Calu3 (cell line): ENCODE results near the gene CAMSAP1. TPM values are rescaled to one million over a fixed set of nuclear protein-coding genes. Genes with fewer than 3 reads are reported as not detected.
"Not testable (repeated sequence)": the region's sequence is repeated elsewhere in the genome, so short reads cannot be mapped to it uniquely, and the experiment has no call there.

ENCODE experiments used
- BruUV-seq: library from RNA; stranded (reverse); fragments of 400-500 nt; replicated peaks from 2 replicates; lab custom pipeline; 2021; lab: Mats Ljungman, UMichigan
- CTCF ChIA-PET: fragments of 300-600 bp; sonication (Branson Sonifier 250); formaldehyde crosslinking; loops from one replicate; lab custom pipeline; 2022; ENCODE audit warnings: antibody characterized with exemption; lab: Charles Lee
- DNase-seq: peaks from one replicate; pipeline ENCODE4 v3.0.0; 2022
- H3K27ac Mint-ChIP-seq: one replicate; pipeline ENCODE4 v1.8.0; 2022; ENCODE audit warnings: mixed read lengths; ENCODE audit not compliant: unreplicated experiment
- H3K27me3 Mint-ChIP-seq: one replicate; pipeline ENCODE4 v1.8.0; 2022; ENCODE audit warnings: mixed read lengths; ENCODE audit not compliant: unreplicated experiment
- H3K36me3 Mint-ChIP-seq: one replicate; pipeline ENCODE4 v1.8.0; 2022; ENCODE audit warnings: mild to moderate bottlenecking, moderate library complexity, mixed read lengths; ENCODE audit not compliant: insufficient read depth, unreplicated experiment
- H3K4me1 Mint-ChIP-seq: one replicate; pipeline ENCODE4 v1.8.0; 2022; ENCODE audit warnings: mild to moderate bottlenecking, low read depth, mixed read lengths; ENCODE audit not compliant: unreplicated experiment
- H3K4me3 Mint-ChIP-seq: one replicate; pipeline ENCODE4 v1.8.0; 2022; ENCODE audit warnings: mild to moderate bottlenecking, low read depth, moderate library complexity, mixed read lengths; ENCODE audit not compliant: unreplicated experiment
- H3K9me3 Mint-ChIP-seq: one replicate; pipeline ENCODE4 v1.8.0; 2022; ENCODE audit warnings: low read depth, mixed read lengths; ENCODE audit not compliant: unreplicated experiment
- intact Hi-C: fragments of 100-400 bp; cut with micrococcal nuclease; formaldehyde crosslinking; loops from one replicate; pipeline ENCODE4 v1.10.0; 2022; ENCODE audit not compliant: unreplicated experiment
- total RNA-seq: library from RNA; stranded (reverse); gene quantifications from 2 replicates; pipeline ENCODE4 v1.2.3, GENCODE V29; 2022
- TF ChIP-seq, protein P1 (sequence below): fragments of 200-600 bp; IDR thresholded peaks from one replicate; pipeline ENCODE4 v1.8.0; 2022; ENCODE audit warnings: antibody characterized with exemption; ENCODE audit not compliant: unreplicated experiment

CAMSAP1 gene
- total RNA-seq, 1 experiment from 2014 or later: 28.1 TPM

DNA sequence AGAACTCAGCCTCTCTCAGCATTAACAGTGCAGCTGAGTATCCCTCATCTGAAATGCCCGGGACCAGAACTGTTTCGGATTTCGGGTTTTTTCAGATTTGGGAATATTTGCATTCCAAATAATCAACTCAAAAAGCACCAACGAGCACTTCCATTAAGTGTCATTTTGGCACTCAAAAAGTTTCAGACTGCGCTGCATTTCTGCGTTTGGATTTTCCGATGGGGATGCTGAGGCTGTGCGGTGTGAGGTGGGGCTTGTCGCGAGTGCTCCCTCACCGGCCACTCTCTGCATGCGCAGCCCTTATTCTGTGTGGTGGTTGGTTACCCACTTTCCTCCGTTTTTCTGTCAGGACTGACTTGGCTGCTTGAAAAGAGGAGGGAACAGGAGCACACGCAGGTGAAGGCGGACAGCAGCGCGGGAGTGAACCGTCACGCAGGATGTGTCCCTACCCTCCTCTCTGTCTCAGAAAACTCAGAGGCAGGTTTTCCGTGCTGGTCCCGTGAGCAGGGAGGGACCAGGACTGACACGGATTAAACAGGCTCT lies 45.4 kb upstream of the CAMSAP1 start:
- no peaks in the 10 kb centered on the region for H3K4me1 Mint-ChIP-seq
- no peak for DNase-seq
- BruUV-seq: no TSS peak
- H3K4me3 Mint-ChIP-seq: no peak overlapping the region
- peaks cover 6% of the 10 kb centered on the region for H3K36me3 Mint-ChIP-seq
- no peaks in the 10 kb centered on the region for H3K9me3 Mint-ChIP-seq
- H3K27ac Mint-ChIP-seq: no peak overlapping the region
- no peaks in the 10 kb centered on the region for H3K27me3 Mint-ChIP-seq
- intact Hi-C loops: no loop called here
- TF ChIP-seq, protein P1, sequence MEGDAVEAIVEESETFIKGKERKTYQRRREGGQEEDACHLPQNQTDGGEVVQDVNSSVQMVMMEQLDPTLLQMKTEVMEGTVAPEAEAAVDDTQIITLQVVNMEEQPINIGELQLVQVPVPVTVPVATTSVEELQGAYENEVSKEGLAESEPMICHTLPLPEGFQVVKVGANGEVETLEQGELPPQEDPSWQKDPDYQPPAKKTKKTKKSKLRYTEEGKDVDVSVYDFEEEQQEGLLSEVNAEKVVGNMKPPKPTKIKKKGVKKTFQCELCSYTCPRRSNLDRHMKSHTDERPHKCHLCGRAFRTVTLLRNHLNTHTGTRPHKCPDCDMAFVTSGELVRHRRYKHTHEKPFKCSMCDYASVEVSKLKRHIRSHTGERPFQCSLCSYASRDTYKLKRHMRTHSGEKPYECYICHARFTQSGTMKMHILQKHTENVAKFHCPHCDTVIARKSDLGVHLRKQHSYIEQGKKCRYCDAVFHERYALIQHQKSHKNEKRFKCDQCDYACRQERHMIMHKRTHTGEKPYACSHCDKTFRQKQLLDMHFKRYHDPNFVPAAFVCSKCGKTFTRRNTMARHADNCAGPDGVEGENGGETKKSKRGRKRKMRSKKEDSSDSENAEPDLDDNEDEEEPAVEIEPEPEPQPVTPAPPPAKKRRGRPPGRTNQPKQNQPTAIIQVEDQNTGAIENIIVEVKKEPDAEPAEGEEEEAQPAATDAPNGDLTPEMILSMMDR: no peak
- CTCF ChIA-PET: no interaction called here

DNA sequence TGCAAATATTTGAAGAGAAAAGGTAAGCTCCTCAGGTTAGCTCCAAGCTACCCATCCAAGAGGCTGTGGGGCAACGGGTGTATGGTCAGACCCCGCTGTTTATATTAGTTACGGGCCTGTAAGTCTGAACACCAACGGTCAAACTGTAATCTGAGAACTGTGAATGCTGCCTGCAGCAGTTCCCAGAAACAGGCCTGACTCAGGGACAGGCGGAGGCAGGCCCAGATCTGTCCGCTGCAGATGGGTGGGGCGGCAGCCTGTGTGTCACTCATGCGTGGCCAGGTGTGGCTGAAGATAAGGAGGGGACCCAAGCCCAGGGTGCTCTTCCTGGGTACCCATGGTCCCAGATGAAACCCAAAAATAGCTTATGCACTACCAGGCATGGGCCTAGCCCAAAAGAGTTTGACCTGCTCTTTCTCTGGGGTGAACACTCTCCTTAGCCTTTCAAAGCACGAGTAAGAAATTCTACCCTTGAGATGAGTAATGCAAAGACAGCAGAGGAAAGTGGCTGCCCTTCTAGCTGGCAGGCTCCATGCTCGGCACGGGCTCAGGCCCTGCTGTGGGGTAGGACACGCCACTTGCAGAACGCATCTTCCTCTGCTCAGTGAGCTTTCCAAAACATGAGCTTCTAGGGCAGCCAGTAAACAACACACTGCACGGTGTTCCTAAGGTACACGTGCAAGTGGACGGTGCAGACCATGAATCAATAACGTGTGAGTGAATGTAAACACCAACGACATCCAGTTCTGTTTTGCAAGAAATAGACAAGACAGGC lies 44.7 kb upstream of the CAMSAP1 start:
- Mint-ChIP-seq H3K27me3 (no peaks in the 10 kb centered on the region), H3K9me3 (no peaks in the 10 kb centered on the region), H3K36me3 (peaks cover 6% of the 10 kb centered on the region), H3K27ac (no peak overlapping the region), H3K4me3 (no peak overlapping the region), H3K4me1 (no peaks in the 10 kb centered on the region)
- DNase-seq: no peak
- CTCF ChIA-PET: interaction anchor here (0.7 kb wide), 1 partner anchor 1600 kb away, joined by 3 read pairs; the partner anchor contains the start of gene MRPL41
- intact Hi-C loops: no loop called here
- no TSS peak for BruUV-seq
- TF ChIP-seq, protein P1: no peak

DNA sequence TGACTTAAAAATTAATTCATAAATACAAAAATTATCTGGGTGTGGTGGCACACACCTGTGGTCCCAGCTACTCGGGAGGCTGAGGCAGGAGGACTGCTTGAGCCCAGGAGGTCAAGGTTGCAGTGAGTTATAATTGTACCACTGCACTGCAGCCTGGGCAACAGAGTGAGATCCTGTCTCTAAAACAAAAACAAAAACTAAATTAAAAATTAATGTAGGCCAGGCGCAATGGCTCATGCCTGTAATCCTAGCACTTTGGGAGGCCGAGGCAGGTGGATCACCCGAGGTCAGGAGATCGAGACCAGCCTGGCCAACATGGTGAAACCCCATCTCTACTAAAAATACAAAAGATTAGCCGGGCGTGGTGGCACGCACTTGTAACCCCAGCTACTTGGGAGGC lies 44.0 kb upstream of the CAMSAP1 start:
- H3K4me3 Mint-ChIP-seq, intact Hi-C loops, H3K9me3 Mint-ChIP-seq, H3K36me3 Mint-ChIP-seq, BruUV-seq, H3K27ac Mint-ChIP-seq, H3K27me3 Mint-ChIP-seq, H3K4me1 Mint-ChIP-seq, CTCF ChIA-PET, DNase-seq: not testable (repeated sequence)

DNA sequence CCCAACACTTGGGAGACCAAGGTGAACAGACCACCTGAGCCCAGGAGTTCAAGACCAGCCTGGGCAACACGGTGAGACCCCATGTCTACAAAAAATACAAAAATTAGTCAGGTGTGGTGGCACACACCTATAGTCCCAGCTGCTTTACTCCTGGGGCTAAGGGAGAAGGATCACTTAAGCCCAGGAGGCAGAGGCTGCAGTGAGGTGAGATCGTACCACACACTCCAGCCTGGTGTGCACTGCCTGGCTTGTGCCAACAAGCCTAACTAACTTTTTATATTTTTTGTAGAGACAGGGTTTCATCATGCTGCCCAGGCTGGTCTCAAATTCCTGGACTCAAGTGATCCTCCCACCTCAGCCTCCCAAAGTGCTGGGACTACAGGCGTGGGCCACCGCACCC lies 43.5 kb upstream of the CAMSAP1 start:
- BruUV-seq, CTCF ChIA-PET, H3K9me3 Mint-ChIP-seq, H3K36me3 Mint-ChIP-seq, intact Hi-C loops, H3K4me1 Mint-ChIP-seq, H3K4me3 Mint-ChIP-seq, H3K27ac Mint-ChIP-seq, H3K27me3 Mint-ChIP-seq, DNase-seq: not testable (repeated sequence)

DNA sequence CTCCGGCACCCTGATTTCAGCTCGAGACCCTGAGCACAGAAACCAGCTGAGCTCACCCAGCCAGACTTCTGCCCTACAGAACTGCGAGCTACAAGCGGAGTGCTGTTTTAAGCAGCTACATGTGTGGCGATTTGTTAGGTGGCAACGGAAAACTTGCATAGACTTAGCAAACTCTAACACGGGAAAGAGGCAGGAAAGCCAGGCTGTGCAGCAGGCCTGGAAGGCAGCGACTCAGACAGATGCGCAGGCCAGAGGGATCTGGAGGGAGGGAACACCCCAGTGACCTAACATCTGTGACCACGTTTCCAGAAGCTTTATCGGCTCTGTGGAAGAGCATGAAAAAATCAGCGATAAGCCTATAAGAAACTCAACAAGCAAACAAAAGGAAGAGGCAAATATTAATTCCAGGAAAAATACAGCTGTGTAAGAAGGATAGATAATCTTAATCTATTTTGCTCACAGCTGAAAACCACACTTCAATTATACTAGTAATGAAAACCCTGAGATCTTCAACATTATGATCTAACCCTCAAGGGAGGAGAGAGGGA lies 42.9 kb upstream of the CAMSAP1 start:
- Mint-ChIP-seq H3K36me3 (peaks cover 10% of the 10 kb centered on the region), H3K27me3 (no peaks in the 10 kb centered on the region), H3K4me1 (no peaks in the 10 kb centered on the region), H3K9me3 (no peaks in the 10 kb centered on the region), H3K4me3 (no peak overlapping the region), H3K27ac (no peak overlapping the region)
- BruUV-seq: no TSS peak
- TF ChIP-seq, protein P1: no peak
- CTCF ChIA-PET: no interaction called here
- no peak for DNase-seq
- intact Hi-C loops: no loop called here
